ENCODE measurements around the gene EPHA8.
A peak's percentile ranks its signal among the peaks of the same experiment; 100 is the strongest.

Gene EPHA8

GRCh38 chr1:22592919-22593790 is 29.9 kb downstream of the EPHA8 start:
- no peak for DNase-seq (ENCODE audit: low read depth, low spot score)

- no peak for DNase-seq (ENCODE audit: low read depth, low spot score)
Observed at GRCh38 chr1:22594396-22594795, 31.1 kb downstream of the EPHA8 start.

GRCh38 chr1:22595108-22595507 is 31.8 kb downstream of the EPHA8 start:
- no peak for DNase-seq (ENCODE audit: low read depth, low spot score)

GRCh38 chr1:22597301-22597965 is 34.1 kb downstream of the EPHA8 start:
- DNase-seq (ENCODE audit: low read depth, low spot score): no peak

GRCh38 chr1:22597996-22598395 is 34.7 kb downstream of the EPHA8 start:
- no peak for DNase-seq (ENCODE audit: low read depth, low spot score)

- no peak for DNase-seq (ENCODE audit: low read depth, low spot score)
Observed at GRCh38 chr1:22598736-22599135, 35.4 kb downstream of the EPHA8 start.

GRCh38 chr1:22600071-22600816 is 37.0 kb downstream of the EPHA8 start:
- DNase-seq (ENCODE audit: low read depth, low spot score): no peak

GRCh38 chr1:22600817-22601605 is 37.7 kb downstream of the EPHA8 start:
- DNase-seq (ENCODE audit: low read depth, low spot score): no peak

GRCh38 chr1:22601610-22602009 is 38.3 kb downstream of the EPHA8 start:
- DNase-seq (ENCODE audit: low read depth, low spot score): no peak

GRCh38 chr1:22602060-22602740 is 38.9 kb downstream of the EPHA8 start:
- no peak for DNase-seq (ENCODE audit: low read depth, low spot score)

GRCh38 chr1:22606161-22606560 is 42.9 kb downstream of the EPHA8 start:
- no peak for DNase-seq (ENCODE audit: low read depth, low spot score)

- no peak for DNase-seq (ENCODE audit: low read depth, low spot score)
Observed at GRCh38 chr1:22607154-22607553, 43.9 kb downstream of the EPHA8 start.

- DNase-seq (ENCODE audit: low read depth, low spot score): no peak
Observed at GRCh38 chr1:22608361-22608760, 45.1 kb downstream of the EPHA8 start.

- DNase-seq (ENCODE audit: low read depth, low spot score): no peak
Observed at GRCh38 chr1:22609291-22609690, 46.0 kb downstream of the EPHA8 start.

GRCh38 chr1:22611530-22611947 is 48.2 kb downstream of the EPHA8 start:
- peak; percentile 65 for DNase-seq (ENCODE audit: low read depth, low spot score)

GRCh38 chr1:22612671-22613571 is 49.6 kb downstream of the EPHA8 start:
- no peak for DNase-seq (ENCODE audit: low read depth, low spot score)

GRCh38 chr1:22613572-22613918 is 50.3 kb downstream of the EPHA8 start:
- no peak for DNase-seq (ENCODE audit: low read depth, low spot score)

- DNase-seq (ENCODE audit: low read depth, low spot score): no peak
Observed at GRCh38 chr1:22613951-22614350, 50.7 kb downstream of the EPHA8 start.

GRCh38 chr1:22615886-22616285 is 52.6 kb downstream of the EPHA8 start:
- DNase-seq (ENCODE audit: low read depth, low spot score): no peak

GRCh38 chr1:22616571-22616970 is 53.3 kb downstream of the EPHA8 start:
- no peak for DNase-seq (ENCODE audit: low read depth, low spot score)

All from iPS DF 19.7 (cell line).